Measurements from ENCODE around the gene SCNN1B. TPM values are rescaled to one million over a fixed set of nuclear protein-coding genes. Genes with fewer than 3 reads are reported as not detected.

Gene SCNN1B
- total RNA-seq, 1 donor from 2014 or later: 50.3 TPM

DNA sequence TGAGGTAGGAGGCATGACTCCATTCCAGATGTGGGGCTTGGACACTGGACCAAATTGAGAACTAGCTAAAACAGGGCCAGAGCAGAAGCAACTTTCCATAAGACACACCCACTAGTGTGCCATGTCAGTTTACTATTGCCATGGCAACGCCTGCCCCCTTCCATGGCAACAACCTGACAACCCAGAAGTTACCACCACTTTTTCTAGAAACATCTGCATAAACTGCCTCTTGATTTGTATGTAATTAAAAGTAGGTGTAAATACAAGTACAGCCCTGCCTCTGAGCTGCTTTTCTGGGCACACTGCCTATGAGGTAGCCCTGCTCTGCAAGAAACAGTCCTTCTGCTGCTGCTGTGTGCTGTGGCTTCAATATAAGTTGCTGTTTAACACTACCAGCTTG, 19.5 kb upstream of the SCNN1B start:
- DNase-seq (no peak), ATAC-seq (no peak)
- no peaks in the 10 kb centered on the region for H3K9me3 ChIP-seq
- no peak overlapping the region for H3K4me3 ChIP-seq
- TF ChIP-seq, protein P1, sequence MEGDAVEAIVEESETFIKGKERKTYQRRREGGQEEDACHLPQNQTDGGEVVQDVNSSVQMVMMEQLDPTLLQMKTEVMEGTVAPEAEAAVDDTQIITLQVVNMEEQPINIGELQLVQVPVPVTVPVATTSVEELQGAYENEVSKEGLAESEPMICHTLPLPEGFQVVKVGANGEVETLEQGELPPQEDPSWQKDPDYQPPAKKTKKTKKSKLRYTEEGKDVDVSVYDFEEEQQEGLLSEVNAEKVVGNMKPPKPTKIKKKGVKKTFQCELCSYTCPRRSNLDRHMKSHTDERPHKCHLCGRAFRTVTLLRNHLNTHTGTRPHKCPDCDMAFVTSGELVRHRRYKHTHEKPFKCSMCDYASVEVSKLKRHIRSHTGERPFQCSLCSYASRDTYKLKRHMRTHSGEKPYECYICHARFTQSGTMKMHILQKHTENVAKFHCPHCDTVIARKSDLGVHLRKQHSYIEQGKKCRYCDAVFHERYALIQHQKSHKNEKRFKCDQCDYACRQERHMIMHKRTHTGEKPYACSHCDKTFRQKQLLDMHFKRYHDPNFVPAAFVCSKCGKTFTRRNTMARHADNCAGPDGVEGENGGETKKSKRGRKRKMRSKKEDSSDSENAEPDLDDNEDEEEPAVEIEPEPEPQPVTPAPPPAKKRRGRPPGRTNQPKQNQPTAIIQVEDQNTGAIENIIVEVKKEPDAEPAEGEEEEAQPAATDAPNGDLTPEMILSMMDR (IDR thresholded peaks at IDR 0.05): no peak
- no peaks in the 10 kb centered on the region for H3K36me3 ChIP-seq
- intact Hi-C loops (cut with DNase I): no loop called here
- H3K4me1 ChIP-seq: no peaks in the 10 kb centered on the region
- H3K27me3 ChIP-seq: peaks cover 12% of the 10 kb centered on the region
- H3K27ac ChIP-seq: no peak overlapping the region

DNA sequence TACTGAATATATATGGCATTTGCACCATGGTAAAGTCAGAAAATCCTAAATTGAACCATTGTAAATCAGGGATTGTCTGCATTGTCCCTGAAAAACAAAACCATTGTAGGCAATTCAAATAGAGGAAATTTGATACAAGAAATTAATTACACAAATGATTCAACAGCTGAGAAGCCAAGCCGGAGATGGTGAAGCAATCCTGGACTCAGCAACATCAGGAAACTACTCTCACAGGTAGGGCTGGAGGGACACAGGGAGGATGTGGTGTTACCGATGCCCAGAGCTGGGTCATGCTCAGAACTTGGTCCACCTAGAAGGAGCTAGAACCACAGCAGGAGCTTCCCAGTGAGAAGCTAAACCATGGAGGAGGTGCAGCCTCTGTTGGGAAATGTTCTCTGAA, 18.5 kb upstream of the SCNN1B start:
- Histone ChIP-seq H3K4me3 (no peak overlapping the region), H3K27me3 (peaks cover 12% of the 10 kb centered on the region), H3K9me3 (no peaks in the 10 kb centered on the region), H3K27ac (no peak overlapping the region), H3K36me3 (no peaks in the 10 kb centered on the region), H3K4me1 (no peaks in the 10 kb centered on the region)
- TF ChIP-seq, protein P1 (IDR thresholded peaks at IDR 0.05): no peak
- no peak for DNase-seq
- intact Hi-C loops (cut with DNase I): no loop called here
- ATAC-seq: no peak

DNA sequence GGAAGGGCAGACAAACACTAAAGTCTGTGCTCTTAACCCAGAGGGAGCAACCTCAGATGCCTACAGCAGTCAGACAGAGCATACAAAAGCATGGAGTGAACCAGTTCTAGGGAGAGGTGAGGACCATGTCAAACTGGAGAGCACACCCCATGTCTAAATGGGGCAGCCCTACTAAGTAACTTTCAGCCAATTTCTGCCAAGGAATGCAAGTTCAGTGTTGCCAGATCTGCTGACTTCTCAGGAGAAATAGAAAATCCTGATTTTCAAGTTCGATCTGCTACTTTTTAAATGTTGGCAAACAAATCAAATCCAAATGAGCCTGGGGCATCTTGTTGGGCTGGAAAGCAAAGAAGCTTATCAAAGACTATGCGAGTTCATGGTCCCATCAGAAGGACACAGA, 17.5 kb upstream of the SCNN1B start:
- intact Hi-C loops (cut with DNase I): no loop called here
- H3K27me3 ChIP-seq: peaks cover 12% of the 10 kb centered on the region
- H3K36me3 ChIP-seq: no peaks in the 10 kb centered on the region
- TF ChIP-seq, protein P1 (IDR thresholded peaks at IDR 0.05): no peak
- no peak for ATAC-seq
- H3K4me1 ChIP-seq: no peaks in the 10 kb centered on the region
- no peak for DNase-seq
- H3K27ac ChIP-seq: no peak overlapping the region
- H3K4me3 ChIP-seq: no peak overlapping the region
- no peaks in the 10 kb centered on the region for H3K9me3 ChIP-seq

DNA sequence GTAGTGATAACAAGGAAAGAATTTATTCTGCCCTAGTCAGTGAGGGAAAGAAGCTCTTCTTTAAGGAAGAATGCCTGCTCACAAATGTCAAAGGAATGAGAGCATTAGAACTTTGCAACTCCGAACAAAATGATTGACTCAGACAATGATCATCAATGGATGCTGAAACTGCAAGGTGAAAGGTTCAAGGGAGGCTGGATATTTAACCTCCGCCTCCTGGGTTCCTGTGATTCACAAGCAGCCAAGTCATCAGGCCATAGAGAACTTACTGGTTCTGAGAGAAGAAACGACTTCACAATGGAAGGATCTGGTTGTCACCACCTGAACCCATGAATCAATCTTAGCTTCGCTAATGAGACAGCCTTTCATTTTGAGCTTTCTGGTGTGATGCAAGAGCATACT, 16.0 kb upstream of the SCNN1B start:
- TF ChIP-seq, protein P1 (IDR thresholded peaks at IDR 0.05): no peak
- H3K27ac ChIP-seq: no peak overlapping the region
- no peaks in the 10 kb centered on the region for H3K4me1 ChIP-seq
- no peaks in the 10 kb centered on the region for H3K9me3 ChIP-seq
- intact Hi-C loops (cut with DNase I): no loop called here
- H3K27me3 ChIP-seq: peaks cover 3% of the 10 kb centered on the region
- H3K4me3 ChIP-seq: no peak overlapping the region
- no peak for ATAC-seq
- H3K36me3 ChIP-seq: no peaks in the 10 kb centered on the region
- no peak for DNase-seq

DNA sequence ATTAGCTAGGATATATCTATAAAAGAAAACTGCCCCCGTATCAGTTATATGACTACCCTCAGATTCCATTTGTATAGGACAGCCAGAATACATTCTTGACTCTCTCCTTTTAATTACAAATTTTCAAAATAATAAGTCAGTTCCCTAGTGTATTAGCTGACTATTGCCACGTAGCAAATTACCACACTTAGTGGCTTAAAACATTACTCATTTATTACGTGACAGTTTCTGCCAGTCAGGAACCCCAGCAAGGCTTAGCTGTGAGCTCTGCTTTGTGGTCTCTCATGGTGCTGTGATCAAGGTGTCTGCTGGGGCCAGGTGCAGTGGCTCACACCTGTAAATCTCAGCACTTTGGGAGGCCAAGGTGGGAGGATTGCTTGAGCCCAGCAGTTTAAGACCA, 13.9 kb upstream of the SCNN1B start:
- no peaks in the 10 kb centered on the region for H3K9me3 ChIP-seq
- ATAC-seq (peak; percentile 27), DNase-seq (no peak)
- H3K27me3 ChIP-seq: no peaks in the 10 kb centered on the region
- H3K4me3 ChIP-seq: no peak overlapping the region
- H3K27ac ChIP-seq: no peak overlapping the region
- intact Hi-C loops (cut with DNase I): no loop called here
- TF ChIP-seq, protein P1 (IDR thresholded peaks at IDR 0.05): no peak
- no peaks in the 10 kb centered on the region for H3K36me3 ChIP-seq
- no peaks in the 10 kb centered on the region for H3K4me1 ChIP-seq
